NCI-H524 treated with DMSO at 0.1 percent for 48 hours (cell line): Measurements from ENCODE around the gene SEPTIN1.
"Not testable (repeated sequence)": the region's sequence is repeated elsewhere in the genome, so short reads cannot be mapped to it uniquely, and the experiment has no call there.

ENCODE experiments used
- DNase-seq: peaks from one replicate; lab custom pipeline; 2025; lab: John Stamatoyannopoulos, UW

Gene SEPTIN1

DNA sequence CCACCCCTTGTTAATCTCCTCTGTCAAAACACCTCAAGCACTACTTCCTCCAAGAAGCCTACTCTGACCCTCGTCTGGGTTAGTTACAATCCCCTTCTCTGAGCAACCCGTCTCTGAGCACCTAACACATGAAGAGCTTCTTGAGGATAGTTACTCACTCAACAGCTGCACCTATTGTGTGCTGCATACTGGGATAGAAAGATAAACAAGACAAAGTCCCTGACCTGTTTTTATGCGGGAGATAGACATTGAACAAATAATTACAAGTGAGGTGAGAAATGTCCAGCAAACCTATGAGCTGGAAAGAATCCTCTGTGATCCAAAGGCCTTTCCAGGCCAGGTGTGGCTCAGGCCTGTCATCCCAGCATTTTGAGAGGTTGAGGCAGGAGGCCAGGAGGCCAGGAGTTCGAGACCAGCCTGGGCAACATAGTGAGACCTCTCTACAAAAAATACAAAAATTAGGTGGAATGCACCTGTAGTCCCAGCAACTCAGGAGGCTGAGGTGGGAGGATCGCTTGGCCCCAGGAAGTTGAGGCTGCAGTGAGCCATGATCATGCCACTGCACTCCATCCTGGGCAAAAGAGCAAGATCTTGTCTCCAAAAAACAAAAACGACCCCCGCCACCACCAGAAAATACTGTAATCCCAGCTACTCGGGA lies 19.5 kb upstream of the SEPTIN1 start:
- DNase-seq, result no peak

DNA sequence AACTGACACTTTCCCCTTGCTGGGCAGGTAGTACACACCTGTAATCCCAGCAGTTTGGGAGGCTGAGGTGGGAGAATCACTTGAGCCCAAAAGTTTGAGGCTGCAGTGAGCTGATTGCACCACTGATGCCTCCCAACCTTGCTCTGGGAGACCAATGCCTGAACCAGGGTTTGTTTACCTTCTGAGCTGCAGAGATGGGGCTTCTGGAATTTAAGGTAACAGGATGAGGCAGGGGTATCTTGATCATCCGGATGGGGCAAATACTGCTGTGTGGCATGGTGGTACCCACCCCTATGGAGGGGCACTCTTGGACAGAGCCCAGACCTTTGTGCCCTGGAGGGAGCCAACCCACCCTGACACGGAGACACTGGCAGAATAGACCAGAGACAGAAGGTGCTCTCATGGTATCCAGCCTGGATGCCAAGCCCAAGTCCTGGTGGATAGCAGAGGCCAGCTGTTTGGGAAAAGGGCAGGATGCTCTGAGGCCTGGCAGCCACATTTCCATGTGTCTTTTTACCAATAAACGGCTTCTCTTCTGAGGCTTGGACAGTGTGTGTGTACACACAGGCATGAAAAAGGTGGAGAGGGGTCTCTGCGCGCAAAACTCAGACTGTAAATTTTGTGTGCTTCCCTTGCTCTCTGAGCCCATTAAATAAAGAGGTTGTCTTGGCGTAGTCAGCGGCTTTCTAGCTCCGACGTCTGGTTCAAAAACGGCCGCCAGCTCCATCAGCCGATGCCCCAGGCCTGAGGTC lies 17.2 kb upstream of the SEPTIN1 start:
- no peak for DNase-seq

DNA sequence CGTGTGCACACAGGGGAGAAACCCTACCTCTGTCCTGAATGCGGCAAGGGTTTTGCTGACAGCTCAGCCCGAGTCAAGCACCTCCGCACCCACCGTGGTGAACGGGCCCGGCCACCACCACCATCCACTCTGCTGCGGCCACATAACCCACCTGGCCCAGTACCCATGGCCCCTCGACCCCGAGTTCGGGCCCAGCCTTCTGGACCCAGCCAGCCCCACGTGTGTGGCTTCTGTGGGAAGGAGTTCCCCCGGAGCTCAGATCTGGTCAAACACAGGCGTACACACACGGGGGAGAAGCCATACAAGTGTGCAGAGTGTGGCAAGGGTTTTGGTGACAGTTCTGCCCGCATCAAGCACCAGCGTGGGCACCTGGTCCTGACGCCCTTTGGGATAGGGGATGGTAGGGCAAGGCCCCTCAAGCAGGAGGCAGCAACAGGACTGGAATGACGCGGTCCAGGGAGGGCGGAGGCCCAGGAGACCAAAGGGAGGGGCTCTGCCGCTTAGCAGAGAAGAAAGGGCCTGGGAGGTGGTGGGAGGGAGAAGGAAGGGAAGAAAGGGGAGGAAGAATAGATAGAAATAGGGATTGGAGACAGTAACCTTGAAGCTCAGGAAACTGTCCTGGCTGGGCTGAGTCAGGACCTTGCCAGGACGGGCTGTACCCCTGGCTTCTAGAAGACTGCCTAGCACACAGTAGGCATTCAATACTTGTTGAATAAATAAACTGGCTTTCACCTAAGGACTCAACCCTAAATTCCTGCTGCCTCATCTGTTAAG lies 16.5 kb upstream of the SEPTIN1 start:
- DNase-seq, result no peak

DNA sequence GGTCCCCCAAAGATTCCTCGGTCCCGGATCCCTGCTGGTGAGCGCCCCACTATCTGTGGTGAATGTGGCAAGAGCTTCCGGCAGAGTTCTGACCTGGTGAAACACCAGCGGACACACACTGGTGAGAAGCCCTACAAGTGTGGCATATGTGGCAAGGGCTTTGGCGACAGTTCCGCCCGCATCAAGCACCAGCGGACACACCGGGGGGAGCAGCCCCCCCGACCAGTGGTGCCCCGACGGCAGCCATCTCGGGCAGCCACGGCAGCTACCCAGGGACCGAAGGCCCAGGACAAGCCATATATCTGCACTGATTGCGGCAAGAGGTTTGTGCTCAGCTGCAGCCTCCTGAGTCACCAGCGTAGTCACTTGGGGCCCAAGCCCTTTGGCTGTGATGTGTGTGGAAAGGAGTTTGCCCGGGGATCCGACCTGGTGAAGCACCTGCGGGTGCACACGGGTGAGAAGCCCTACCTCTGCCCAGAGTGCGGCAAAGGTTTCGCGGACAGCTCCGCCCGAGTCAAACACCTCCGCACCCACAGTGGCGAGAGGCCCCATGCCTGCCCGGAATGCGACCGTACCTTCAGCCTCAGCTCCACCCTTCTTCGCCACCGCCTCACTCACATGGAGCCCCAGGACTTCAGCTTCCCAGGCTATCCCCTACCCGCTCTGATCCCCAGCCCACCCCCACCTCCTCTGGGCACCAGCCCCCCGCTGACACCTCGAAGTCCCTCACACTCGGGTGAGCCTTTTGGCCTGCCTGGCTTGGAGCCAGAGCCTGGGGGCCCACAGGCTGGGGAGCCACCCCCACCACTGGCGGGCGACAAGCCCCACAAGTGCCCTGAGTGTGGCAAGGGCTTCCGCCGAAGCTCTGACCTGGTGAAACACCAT lies 15.7 kb upstream of the SEPTIN1 start:
- no peak for DNase-seq

DNA sequence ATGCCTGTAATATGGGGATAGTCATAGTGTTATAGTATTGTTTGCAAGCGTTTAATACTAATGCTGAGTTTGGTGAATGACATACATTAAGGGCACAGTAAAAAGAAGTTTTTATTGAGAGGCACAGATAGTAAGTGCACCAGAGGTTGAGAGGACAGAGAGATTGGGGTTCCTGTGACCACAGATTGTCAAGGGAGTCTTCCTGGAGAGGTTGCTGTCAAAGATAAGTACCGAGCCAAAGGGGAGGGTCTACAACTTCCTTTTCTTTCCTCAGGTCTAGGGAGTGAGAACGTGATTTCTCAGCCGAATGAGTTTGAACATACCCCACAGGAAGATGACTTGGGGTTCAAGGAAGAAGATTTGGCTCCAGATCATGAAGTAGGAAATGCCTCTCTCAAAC lies 14.7 kb upstream of the SEPTIN1 start:
- DNase-seq, result no peak

DNA sequence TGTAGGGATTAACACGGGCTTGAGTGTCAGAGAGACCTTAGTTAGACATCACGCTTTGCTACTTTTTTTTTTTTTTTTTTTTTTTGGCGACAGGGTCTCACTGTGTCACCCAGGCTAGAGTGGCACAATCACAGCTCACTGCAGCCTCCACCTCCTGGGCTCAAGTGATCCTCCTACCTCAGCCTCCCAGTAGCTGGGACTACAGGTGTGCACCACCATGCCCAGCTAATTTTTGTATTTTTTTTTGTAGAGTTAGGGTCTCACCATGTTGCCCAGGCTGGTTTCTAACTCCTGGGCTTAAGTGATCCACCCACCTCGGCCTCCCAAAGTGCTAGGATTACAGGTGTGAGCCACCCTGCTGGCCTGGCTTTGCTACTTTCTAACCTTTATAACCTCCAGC lies 14.3 kb upstream of the SEPTIN1 start:
- DNase-seq, result not testable (repeated sequence)

DNA sequence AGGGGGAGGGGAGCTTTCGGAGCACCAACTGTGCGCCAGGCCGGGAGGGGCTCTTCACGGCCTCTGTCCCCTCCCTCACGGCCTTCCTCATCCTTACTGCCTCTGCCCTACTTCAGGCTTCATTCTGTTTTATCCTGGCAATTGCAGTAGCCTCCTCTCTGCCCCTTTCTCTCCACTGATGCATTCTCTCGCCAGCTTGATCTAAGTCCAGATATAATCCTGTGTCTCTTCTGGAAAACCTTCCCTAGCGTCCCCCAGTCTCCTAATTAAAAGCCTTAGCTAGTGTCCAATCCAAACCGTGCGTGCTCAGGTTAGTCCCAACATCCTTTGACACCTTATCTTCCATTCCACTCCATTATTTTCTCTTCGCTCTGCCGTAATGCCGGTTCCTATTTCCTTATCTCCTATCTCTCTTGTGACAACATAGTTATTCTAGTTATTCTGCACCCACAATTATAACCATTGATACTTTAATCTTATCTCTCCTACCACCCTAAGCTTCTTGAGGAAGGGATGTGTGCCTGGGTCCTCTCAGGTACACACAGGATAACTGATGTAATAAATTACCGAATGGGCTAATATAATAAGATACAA lies 13.7 kb upstream of the SEPTIN1 start:
- DNase-seq, result no peak

DNA sequence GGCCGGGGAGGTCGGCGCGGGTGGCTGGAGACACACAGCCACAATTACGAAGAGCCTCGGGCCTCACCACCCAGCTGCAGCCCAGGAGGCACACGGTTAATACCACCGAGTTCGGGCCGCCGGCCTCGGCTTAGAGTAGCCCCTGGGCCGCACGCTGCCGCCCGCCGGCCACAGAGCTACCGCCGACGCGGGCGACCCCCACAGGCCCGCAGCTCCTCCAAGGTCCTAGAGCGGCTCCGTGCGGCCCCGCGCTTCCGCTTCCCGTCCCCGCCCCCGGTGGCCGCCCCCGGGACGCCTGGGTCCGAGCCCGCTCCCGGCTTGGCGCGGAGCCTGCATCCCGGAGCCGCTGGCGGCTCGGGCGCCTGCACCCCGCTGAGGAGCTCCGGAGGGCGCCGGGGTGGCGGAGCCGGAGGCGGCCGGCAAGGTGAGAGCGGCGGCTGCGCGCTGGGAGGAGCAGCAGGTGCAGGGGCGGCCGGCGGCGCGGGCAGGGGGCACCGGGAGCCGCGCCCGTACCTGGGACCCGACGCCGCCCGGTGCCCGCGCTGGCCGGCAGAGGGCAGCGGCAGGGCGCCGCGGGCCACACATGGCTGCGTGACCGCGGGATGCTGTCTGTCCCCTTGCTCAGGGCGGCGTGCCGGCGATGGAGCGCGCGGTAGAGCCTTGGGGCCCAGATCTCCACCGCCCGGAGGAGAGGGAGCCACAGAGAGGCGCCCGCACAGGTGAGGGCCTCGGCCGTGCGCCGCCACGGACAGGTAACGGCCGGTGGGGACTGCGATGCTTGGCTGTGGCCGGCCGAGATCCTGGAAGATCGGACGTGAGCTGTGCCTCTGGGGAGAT lies 13.0 kb upstream of the SEPTIN1 start, which contains the start of gene ZNF48:
Gene ZNF48 (plus strand): TSS at position 266 of the 837 bp plus-strand sequence. CDS start 375 bp downstream, at position 641.
- peak; percentile 60 for DNase-seq

DNA sequence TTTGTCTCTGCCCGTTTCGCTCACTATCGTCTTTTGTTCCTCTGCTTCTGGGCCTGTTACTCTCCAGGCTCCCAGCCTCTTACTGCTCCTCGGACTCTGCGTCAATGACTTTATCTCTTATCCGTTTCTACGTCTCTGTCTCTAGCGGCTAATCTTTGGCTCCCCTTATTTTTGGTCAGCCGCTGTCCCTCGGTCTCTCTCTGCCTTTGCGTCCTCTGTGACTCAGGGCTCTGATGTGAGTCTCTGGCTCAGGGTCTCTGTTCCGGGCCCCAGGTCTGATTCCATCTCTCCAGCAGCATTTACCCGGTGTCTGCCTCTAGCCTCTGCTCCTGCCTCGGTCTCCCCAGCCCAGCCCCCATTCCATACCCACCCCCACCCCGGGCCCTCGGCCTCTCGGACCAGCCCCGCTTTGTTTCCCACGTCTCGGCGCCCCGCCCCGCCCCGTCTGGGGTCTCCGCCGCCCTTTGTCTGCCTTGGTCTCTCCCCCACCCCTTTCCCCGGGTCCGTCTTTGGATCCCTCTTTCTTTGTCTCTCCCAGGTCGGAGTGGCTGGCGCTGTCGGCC lies 12.3 kb upstream of the SEPTIN1 start:
- DNase-seq, result no peak

DNA sequence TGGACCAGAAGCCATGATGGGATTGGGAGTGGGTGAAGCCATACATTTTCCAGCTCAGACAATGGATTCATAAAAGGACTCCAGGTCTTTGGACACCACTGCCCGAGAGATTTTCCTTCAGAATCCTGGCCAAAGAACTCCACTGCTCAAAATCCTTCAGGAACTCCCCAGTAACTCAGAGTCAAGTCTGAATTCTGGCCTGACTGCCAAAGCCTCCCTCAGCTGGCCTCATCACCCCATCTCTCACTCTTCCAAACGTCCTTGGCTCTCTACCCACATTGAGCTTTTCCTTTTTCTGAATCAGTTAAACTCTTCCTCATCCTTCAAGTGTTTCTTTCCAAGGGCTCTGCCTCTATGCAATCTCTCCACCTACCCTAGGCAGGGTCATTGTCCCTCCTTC lies 1.2 kb upstream of the SEPTIN1 start:
- no peak for DNase-seq

DNA sequence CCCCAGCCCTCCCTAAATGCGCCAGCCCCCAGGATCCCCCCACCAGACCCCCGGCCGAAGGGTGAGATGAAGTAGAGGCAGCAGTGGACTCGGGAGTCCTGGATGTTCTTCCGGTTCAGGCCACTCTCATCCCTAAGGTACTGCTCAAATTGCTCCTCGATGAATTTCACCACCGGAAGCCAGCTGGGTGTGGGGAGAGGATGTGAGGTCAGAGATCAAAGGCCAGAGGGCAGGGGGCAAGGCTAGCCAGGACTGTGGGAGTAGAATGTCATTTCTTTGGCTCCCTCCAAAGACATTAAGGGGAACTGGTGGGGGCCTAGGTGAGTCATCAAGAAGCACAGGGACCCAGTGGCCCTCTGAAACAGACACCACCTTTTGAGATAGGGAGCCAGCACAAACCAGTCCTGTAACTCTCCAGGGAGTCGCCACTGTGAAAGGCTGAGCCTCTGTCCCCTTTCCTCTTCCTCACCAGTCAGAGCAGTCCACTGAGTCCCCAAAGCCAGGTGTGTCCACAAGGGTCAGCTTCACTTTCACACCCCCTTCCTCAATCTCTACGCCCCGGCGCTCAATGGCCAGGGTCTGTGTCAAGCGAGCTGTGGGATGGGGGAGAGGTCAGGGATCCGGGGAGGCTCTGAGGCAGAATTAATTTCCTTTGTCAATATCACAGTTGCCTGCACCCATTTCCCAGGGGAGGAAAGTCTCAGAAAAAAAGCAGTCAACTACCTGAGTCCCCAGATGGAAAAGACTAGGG lies 895 bp downstream of the SEPTIN1 start:
- no peak for DNase-seq

DNA sequence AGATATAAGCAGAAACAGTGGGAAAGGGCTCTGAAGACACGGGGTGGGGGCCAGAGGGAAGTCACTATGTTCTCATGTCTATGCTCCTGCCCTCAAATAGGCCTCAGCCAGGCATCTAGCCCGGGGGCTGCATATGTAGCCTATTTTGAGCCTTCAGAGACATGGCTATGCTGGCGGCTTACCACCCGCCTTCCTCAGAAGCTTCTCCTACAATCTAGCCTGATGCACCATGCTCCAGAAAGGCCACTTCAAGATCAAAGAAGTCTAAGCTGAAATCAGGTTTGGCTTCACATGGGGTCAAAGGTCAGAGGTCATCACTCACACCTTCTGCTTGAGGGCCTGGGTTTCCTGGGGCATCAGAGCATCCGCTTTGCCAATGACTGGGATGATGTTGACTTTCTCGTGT lies 1.6 kb downstream of the SEPTIN1 start:
- DNase-seq, result no peak

DNA sequence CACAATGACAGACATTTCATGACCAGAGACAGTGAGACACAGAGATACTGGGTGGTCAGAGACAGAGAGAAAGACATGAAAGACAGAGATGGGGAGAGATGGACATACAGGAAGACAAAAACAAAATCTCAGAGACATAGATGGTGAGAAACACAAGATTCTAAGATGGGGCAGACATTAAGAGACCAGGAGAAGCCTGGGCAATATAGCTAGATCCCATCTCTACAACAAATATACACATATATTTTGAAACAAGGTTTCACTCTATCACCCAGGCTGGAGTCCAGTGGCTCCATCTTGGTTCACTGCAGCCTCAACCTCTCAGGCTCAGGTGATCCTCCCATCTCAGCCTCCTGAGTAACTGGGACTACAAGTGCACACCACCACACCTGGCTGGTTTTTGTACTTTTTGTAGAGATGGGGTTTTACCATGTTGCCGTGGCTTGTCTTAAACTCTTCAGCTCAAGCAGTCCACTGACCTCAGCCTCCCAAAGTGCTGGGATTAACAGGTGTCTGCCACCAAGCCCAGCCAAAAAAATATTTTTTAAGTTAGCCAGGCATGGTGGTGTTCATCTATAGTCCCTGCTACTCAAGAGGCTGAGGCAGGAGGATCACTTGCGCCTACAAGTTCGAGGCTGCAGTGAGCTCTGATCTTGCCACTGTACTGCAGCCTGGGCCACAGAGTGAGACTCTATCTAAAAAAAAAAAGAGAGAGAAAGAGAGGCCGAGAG lies 2.1 kb downstream of the SEPTIN1 start:
- DNase-seq, result no peak

DNA sequence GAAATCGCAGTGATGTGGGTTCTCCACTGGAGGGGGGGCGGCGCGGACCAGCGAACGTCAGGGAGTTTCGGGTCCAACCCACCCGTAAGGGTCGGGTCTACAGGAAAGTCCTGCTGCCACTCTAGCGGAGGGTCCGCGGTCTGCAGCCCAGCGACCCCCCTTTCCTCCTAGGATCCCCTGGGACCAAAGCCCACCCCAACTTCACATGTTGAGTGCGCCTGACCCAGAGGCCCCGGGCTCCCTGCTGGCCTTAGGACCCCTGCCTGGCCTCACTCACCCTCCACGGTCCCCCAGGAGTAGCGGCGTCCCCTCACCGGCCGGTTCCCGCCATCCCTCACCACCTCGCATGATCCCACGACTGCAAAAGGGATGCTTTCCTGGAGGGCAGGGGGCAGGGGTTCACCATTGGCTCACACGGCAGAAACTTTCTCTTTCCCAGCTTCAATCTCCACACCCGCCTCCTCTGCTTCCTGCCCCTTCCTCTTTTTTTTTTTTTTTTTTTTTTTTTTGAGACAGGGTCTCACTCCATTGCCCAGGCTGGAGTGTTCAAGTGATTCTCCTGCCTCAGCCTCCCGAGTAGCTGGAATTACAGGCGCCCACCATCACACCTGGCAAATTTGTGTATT lies 3.1 kb downstream of the SEPTIN1 start:
- DNase-seq, result no peak

DNA sequence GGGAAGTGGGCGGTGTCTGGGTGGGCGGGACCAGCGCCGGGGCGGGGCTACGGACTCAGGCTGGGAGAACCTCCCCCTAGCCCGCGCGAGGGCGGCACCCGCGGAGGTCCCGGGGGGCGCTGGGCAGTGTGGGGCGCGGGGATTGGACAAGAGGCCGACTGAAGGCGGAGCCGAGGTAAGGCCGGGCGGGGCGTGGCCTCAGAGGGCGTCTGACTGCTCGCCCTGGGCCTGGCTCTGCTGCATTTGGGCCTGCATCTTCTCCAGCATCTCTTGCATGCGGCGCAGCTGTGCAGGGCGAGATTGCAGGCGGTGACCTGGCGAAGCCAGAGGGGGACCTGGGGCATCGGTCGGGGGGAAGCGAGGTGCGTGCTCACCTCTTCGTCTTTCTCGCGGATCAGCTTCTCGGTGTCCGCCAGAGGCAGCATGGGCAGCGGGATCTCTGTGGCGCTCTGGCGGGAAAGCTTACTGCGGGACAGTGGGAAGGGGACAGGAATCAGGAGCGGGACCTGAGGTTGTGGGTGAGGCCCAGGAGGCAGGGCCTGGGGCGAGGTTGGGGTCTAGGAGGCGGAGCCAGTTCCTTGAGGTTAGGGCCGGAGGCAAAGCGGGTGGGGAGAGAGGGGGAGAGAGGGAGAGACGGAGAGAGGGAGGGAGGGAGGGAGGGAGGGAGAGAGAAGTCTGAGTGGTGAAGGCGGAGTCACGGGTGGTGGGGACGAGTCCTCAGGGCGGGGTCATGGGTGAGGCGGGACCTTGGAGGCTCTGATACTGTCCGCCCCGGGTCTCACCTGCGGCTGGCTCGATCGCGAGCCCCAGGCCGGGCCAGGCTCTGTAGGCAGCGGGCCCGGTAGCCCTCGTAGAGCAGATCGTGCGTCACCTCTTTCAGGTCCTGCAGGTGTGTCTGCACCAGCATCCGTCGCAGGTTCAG lies 3.9 kb downstream of the SEPTIN1 start:
- peak; percentile 69 for DNase-seq

DNA sequence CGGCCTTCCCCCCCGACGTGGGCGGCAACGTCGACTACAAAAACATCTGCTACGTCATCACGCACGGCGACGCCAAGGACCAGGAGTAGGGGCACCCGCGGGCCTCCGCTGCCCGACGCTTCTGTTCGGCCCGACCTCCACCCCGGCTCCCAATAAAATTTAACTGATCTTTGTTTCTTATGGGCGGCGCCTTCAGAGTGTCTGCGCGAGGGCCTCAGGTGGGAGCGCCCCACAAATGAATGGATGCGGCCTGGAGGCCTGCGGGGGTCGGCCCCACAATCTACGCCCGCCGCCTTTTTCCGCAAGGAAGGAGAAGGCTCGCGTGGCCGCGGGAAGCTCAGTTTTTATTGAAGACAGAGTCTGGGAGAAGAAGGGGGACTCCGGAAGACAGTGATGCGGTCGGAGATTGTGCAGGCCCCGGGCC lies 4.5 kb downstream of the SEPTIN1 start:
- DNase-seq, result peak; percentile 38
